ENCODE data around the gene ITIH1.

DNA sequence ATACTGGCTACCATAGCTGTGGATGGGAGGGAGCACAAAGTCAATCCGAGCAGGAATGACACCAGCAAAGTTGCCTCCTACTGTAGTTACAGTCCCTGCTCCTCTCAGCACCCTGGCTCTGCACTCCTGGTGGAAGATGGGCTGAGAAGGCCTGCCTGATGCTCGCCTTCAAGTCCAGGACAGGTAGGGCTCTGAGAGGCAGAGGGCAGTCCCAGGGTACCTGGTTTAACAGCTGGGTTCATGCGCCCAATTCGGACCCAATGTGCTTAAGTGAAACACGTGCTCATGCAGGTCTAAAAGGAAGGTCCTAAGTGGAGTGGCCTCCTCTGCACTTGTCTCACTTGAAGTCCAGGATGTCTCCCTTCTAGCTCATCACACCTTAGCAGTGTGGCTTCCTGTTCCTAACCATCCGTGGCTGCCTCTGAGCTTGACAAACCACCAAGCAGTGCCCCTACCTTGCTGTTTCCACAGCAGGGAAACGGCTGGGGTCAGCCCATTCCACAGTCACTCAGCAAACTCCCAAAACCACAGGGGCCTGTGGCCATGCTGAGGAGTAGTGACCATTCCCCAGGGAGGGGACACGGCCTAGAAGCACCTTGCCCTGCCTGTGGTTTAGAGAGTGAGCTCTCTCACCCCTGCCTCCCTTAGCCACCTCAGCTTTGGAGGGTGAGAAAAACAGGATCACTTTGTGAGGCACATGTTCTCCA lies 61.3 kb downstream of the ITIH1 start:
- TF ChIP-seq, protein P1, sequence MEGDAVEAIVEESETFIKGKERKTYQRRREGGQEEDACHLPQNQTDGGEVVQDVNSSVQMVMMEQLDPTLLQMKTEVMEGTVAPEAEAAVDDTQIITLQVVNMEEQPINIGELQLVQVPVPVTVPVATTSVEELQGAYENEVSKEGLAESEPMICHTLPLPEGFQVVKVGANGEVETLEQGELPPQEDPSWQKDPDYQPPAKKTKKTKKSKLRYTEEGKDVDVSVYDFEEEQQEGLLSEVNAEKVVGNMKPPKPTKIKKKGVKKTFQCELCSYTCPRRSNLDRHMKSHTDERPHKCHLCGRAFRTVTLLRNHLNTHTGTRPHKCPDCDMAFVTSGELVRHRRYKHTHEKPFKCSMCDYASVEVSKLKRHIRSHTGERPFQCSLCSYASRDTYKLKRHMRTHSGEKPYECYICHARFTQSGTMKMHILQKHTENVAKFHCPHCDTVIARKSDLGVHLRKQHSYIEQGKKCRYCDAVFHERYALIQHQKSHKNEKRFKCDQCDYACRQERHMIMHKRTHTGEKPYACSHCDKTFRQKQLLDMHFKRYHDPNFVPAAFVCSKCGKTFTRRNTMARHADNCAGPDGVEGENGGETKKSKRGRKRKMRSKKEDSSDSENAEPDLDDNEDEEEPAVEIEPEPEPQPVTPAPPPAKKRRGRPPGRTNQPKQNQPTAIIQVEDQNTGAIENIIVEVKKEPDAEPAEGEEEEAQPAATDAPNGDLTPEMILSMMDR (IDR thresholded peaks at IDR 0.05), result no peak
- TF ChIP-seq POLR2A (IDR thresholded peaks at IDR 0.05), result no peak

All from right lobe of liver (tissue), 4 donors.